ENCODE data around the gene C1orf105. TPM values are rescaled to one million over a fixed set of nuclear protein-coding genes. Genes with fewer than 3 reads are reported as not detected.

C1orf105 gene
- total and polyA plus RNA-seq, 4 donors = 0.16 TPM; not detected in 3

- Histone ChIP-seq H3K36me3 (ENCODE audit: control insufficient read depth in 4 of 4, insufficient read depth in 3 of 4, low read depth in 1 of 4, low read length in 3 of 4) (no peaks in the 10 kb centered on the region), H3K27me3 (ENCODE audit: control insufficient read depth in 4 of 4, insufficient read depth in 4 of 4, low read length in 3 of 4) (no peaks in the 10 kb centered on the region), H3K4me1 (ENCODE audit: control insufficient read depth in 4 of 4, insufficient read depth in 4 of 4, low read length in 3 of 4) (peaks cover 2 to 10% (median 5%) of the 10 kb centered on the region in 4 donors), H3K9me3 (ENCODE audit: control insufficient read depth in 4 of 4, low read length in 3 of 4) (no peaks in the 10 kb centered on the region), H3K4me3 (ENCODE audit: low read depth in 1 of 3, low read length in 3 of 3) (no peak overlapping the region), H3K27ac (ENCODE audit: low read depth in 1 of 2, low read length in 2 of 2) (peak overlapping the region; percentile 21 to 63), H3K9ac (ENCODE audit: low read depth in 1 of 2, low read length in 2 of 2) (no peak overlapping the region)
- TF ChIP-seq ZBTB33 (IDR thresholded peaks at IDR 0.05) (peak; percentile 22), FOXA2 (IDR thresholded peaks at IDR 0.05) (peak; percentile 61), MAX (IDR thresholded peaks at IDR 0.05) (peak; percentile 15), JUND (IDR thresholded peaks at IDR 0.05) (peak; percentile 52 to 88), FOXA1 (IDR thresholded peaks at IDR 0.05) (no peak), ATF3 (IDR thresholded peaks at IDR 0.05) (no peak), REST (IDR thresholded peaks at IDR 0.05) (no peak), RXRA (IDR thresholded peaks at IDR 0.05) (peak in 1 of 2 donors; percentile 47), GABPA (IDR thresholded peaks at IDR 0.05 in 1 of 2, conservative IDR thresholded peaks at IDR 0.05 in 1 of 2) (no peak), YY1 (IDR thresholded peaks at IDR 0.05) (peak; percentile 44), CTCF (IDR thresholded peaks at IDR 0.05; ENCODE audit: low read depth, low read length, missing input control) (no peak), HNF4G (IDR thresholded peaks at IDR 0.05) (no peak), HNF4A (conservative IDR thresholded peaks at IDR 0.05) (peak in 1 of 2 donors; percentile 68), SP1 (IDR thresholded peaks at IDR 0.05) (no peak), EGR1 (IDR thresholded peaks at IDR 0.05; ENCODE audit: low read depth in 2 of 2) (no peak), RAD21 (IDR thresholded peaks at IDR 0.05) (peak in 1 of 2 donors; percentile 32), TAF1 (conservative IDR thresholded peaks at IDR 0.05) (no peak), NR2F2 (IDR thresholded peaks at IDR 0.05) (no peak)
- WGBS = 54% methylated on average over 2 of the region's 2 CpGs
- DNase-seq (ENCODE audit: low spot score) = no peak
Measured at GRCh38 chr1:172451002-172451443, 30.5 kb downstream of the C1orf105 start.
